ENCODE data around the gene FLAD1.
A peak's percentile ranks its signal among the peaks of the same experiment; 100 is the strongest.

Gene FLAD1

GRCh38 chr1:154982897-154983648 lies at the start of gene FLAD1:
Gene FLAD1 (plus strand): TSS chr1:154983344. CDS start chr1:154983695, 351 bp downstream.
- peak; percentile 99 for DNase-seq

- DNase-seq: no peak
Measured at GRCh38 chr1:154934358-154934948, 48.7 kb upstream of the FLAD1 start.

- DNase-seq: no peak
Measured at GRCh38 chr1:154935749-154936554, 47.2 kb upstream of the FLAD1 start.

GRCh38 chr1:154936555-154937084 lies 46.5 kb upstream of the FLAD1 start, which contains the start of gene PMVK:
Gene PMVK (minus strand): TSS chr1:154936719. CDS start chr1:154936685, 34 bp downstream.
- DNase-seq: peak; percentile 95

GRCh38 chr1:154937085-154937987 lies 45.8 kb upstream of the FLAD1 start:
- DNase-seq: peak; percentile 90

GRCh38 chr1:154937988-154938386 lies 45.2 kb upstream of the FLAD1 start:
- no peak for DNase-seq

GRCh38 chr1:154938604-154939399 lies 44.3 kb upstream of the FLAD1 start:
- no peak for DNase-seq

GRCh38 chr1:154940213-154940560 lies 43.0 kb upstream of the FLAD1 start:
- DNase-seq: no peak

- no peak for DNase-seq
Measured at GRCh38 chr1:154940651-154941194, 42.4 kb upstream of the FLAD1 start.

- no peak for DNase-seq
Measured at GRCh38 chr1:154941333-154942013, 41.7 kb upstream of the FLAD1 start.

GRCh38 chr1:154943649-154944400 lies 39.3 kb upstream of the FLAD1 start:
- no peak for DNase-seq

- no peak for DNase-seq
Measured at GRCh38 chr1:154944401-154945159, 38.6 kb upstream of the FLAD1 start.

- no peak for DNase-seq
Measured at GRCh38 chr1:154945160-154945961, 37.8 kb upstream of the FLAD1 start.

- DNase-seq: no peak
Measured at GRCh38 chr1:154945962-154946850, 36.9 kb upstream of the FLAD1 start.

- no peak for DNase-seq
Measured at GRCh38 chr1:154948079-154948478, 35.1 kb upstream of the FLAD1 start.

GRCh38 chr1:154951901-154952657 lies 31.1 kb upstream of the FLAD1 start:
- DNase-seq: no peak

All from NCI-H2107 (cell line).